SK-N-SH (cell line): ENCODE results near the gene UBE3C. TPM values are rescaled to one million over a fixed set of nuclear protein-coding genes. Genes with fewer than 3 reads are reported as not detected.

Experiments
- CTCF ChIA-PET: fragments of 300-600, 350-600 bp; formaldehyde crosslinking; extraction: SDS; loops from one replicate; lab custom pipeline; 2021; lab: Yijun Ruan, JAX
- POLR2A ChIA-PET: fragments of 350-600 bp; sonication (Branson Sonifier 250); formaldehyde crosslinking; extraction: SDS; loops from one replicate; lab custom pipeline; 2020; ENCODE audit warnings: antibody characterized with exemption, inconsistent platforms; lab: Yijun Ruan, JAX
- DNase-seq: peaks from one replicate; pipeline ENCODE4 v3.0.0; 2012
- H2AFZ ChIP-seq: fragments of 200-600 bp; sonication (generic); 2 replicates; pipeline ENCODE4 v1.8.1; 2016; ENCODE audit warnings: antibody characterized with exemption, mild to moderate bottlenecking, low read depth
- H3F3A ChIP-seq: fragments of 200-600 bp; sonication (generic); replicated peaks from 2 replicates; pipeline ENCODE3; 2016; ENCODE audit warnings: antibody characterized with exemption, mild to moderate bottlenecking; ENCODE audit not compliant: insufficient read depth
- H3K27ac ChIP-seq, 2 experiments: fragments of 200-500 bp in 1 of 2; fragments of 200-600 bp in 1 of 2; sonication (Bioruptor generic) in 1 of 2; sonication (generic), shearing (Covaris generic) in 1 of 2; 2 replicates each; pipeline versions ENCODE4 v1.5.1 to v1.6.1; 2014 to 2016; ENCODE audit warnings: low read depth in 2 of 2, inconsistent platforms in 1 of 2, low read length in 1 of 2, mild to moderate bottlenecking in 1 of 2, mixed read lengths in 1 of 2
- H3K27me3 ChIP-seq: fragments of 200-600 bp; sonication (generic), shearing (Covaris generic); 2 replicates; pipeline ENCODE4 v1.6.1; 2016; ENCODE audit warnings: mixed run types; ENCODE audit not compliant: insufficient read depth
- H3K36me3 ChIP-seq, 2 experiments: fragments of 200-500 bp in 1 of 2; fragments of 200-600 bp in 1 of 2; sonication (Bioruptor generic) in 1 of 2; sonication (generic) in 1 of 2; replicated peaks in 1 of 2; 2 replicates each; pipeline versions ENCODE3 to v1.5.1; 2014 to 2016; ENCODE audit warnings: low read length in 1 of 2, mild to moderate bottlenecking in 1 of 2; ENCODE audit not compliant: insufficient read depth in 2 of 2, control insufficient read depth in 1 of 2
- H3K4me1 ChIP-seq, 2 experiments: fragments of 200-500 bp in 1 of 2; fragments of 200-600 bp in 1 of 2; sonication (Bioruptor generic) in 1 of 2; sonication (generic), shearing (Covaris generic) in 1 of 2; 2 replicates each; pipeline versions ENCODE4 v1.5.1 to v1.6.1; 2014 to 2016; ENCODE audit warnings: low read depth in 1 of 2, low read length in 1 of 2, mixed run types in 1 of 2; ENCODE audit not compliant: insufficient read depth in 2 of 2, control insufficient read depth in 1 of 2
- H3K4me2 ChIP-seq: fragments of 200-600 bp; sonication (generic), shearing (Covaris generic); 2 replicates; pipeline ENCODE4 v1.6.1; 2017; ENCODE audit warnings: mixed run types
- H3K4me3 ChIP-seq, 2 experiments: fragments of 200-500 bp in 1 of 2; fragments of 200-600 bp in 1 of 2; sonication (Bioruptor generic) in 1 of 2; sonication (generic), shearing (Covaris generic) in 1 of 2; 2 replicates each; pipeline versions ENCODE4 v1.5.1 to v1.8.1; 2014 to 2016; ENCODE audit warnings: low read depth in 2 of 2, inconsistent platforms in 1 of 2, low read length in 1 of 2, mild to moderate bottlenecking in 1 of 2, mixed read lengths in 1 of 2, moderate library complexity in 1 of 2
- H3K79me2 ChIP-seq: fragments of 200-600 bp; sonication (generic); 2 replicates; pipeline ENCODE4 v1.8.1; 2017; ENCODE audit warnings: mild to moderate bottlenecking; ENCODE audit not compliant: insufficient read depth
- H3K9ac ChIP-seq: fragments of 200-600 bp; sonication (generic); 2 replicates; pipeline ENCODE4 v1.6.1; 2017; ENCODE audit warnings: mixed run types
- H3K9me2 ChIP-seq: fragments of 200-600 bp; sonication (generic); 2 replicates; pipeline ENCODE4 v1.6.1; 2017; ENCODE audit warnings: mixed run types
- H3K9me3 ChIP-seq: fragments of 200-600 bp; sonication (generic); 2 replicates; pipeline ENCODE4 v1.6.1; 2017; ENCODE audit warnings: mixed run types, mild to moderate bottlenecking, moderate library complexity
- H4K20me1 ChIP-seq: fragments of 200-600 bp; sonication (generic); 2 replicates; pipeline ENCODE4 v1.6.1; 2017; ENCODE audit warnings: mild to moderate bottlenecking, mixed run types; ENCODE audit not compliant: insufficient read depth
- CHD2 ChIP-seq: fragments of 150-350 bp; IDR thresholded peaks from 2 replicates; pipeline ENCODE4 v1.6.1; 2018; ENCODE audit warnings: low read length; ENCODE audit not compliant: partially characterized antibody
- CTCF ChIP-seq: fragments of 200-600 bp; sonication (generic); IDR thresholded peaks from 2 replicates; pipeline ENCODE4 v1.6.1; 2017; ENCODE audit warnings: antibody characterized with exemption, mild to moderate bottlenecking, moderate library complexity
- EP300 ChIP-seq, 2 experiments: IDR thresholded peaks; 2 replicates each; pipeline versions ENCODE4 v1.4.0 to v1.6.1; 2012; ENCODE audit warnings: borderline replicate concordance in 1 of 2, low read depth in 1 of 2, low read length in 1 of 2
- FOSL2 ChIP-seq: IDR thresholded peaks from 2 replicates; pipeline ENCODE4 v1.4.0; 2012; ENCODE audit warnings: low read depth, mild to moderate bottlenecking, moderate library complexity, borderline replicate concordance
- FOXM1 ChIP-seq: IDR thresholded peaks from 2 replicates; pipeline ENCODE4 v1.4.0; 2012; ENCODE audit warnings: low read depth, mild to moderate bottlenecking
- GABPA ChIP-seq: IDR thresholded peaks from 2 replicates; pipeline ENCODE4 v1.4.0; 2012; ENCODE audit warnings: low read depth, mild to moderate bottlenecking
- GATA2 ChIP-seq: sonication (generic); formaldehyde crosslinking; IDR thresholded peaks from 2 replicates; pipeline ENCODE4 v1.5.0; 2020; ENCODE audit warnings: mild to moderate bottlenecking, missing genetic modification reagents
- JUND ChIP-seq: IDR thresholded peaks from 2 replicates; pipeline ENCODE4 v1.4.0; 2012
- MEF2A ChIP-seq: IDR thresholded peaks from 2 replicates; pipeline ENCODE4 v1.4.0; 2012; ENCODE audit warnings: low read depth, borderline replicate concordance
- MXI1 ChIP-seq: IDR thresholded peaks from 2 replicates; pipeline ENCODE4 v1.6.1; 2012; ENCODE audit warnings: mild to moderate bottlenecking, low read depth, low read length, improper control_type of control experiment
- NFIC ChIP-seq: IDR thresholded peaks from 2 replicates; pipeline ENCODE4 v1.4.0; 2012; ENCODE audit warnings: borderline replicate concordance
- POLR2AphosphoS5 ChIP-seq: IDR thresholded peaks from 2 replicates; pipeline ENCODE4 v1.6.1; 2012; ENCODE audit warnings: low read depth, low read length
- RAD21 ChIP-seq: IDR thresholded peaks from 2 replicates; pipeline ENCODE4 v1.6.1; 2012; ENCODE audit warnings: mild to moderate bottlenecking, low read length
- REST ChIP-seq: IDR thresholded peaks from 2 replicates; pipeline ENCODE4 v1.6.1; 2012; ENCODE audit warnings: mild to moderate bottlenecking, low read depth, low read length, moderate library complexity
- RFX5 ChIP-seq: IDR thresholded peaks from 2 replicates; pipeline ENCODE4 v1.6.1; 2012; ENCODE audit warnings: mild to moderate bottlenecking, improper control_type of control experiment, low read length
- RXRA ChIP-seq: IDR thresholded peaks from 2 replicates; pipeline ENCODE4 v1.4.0; 2012; ENCODE audit warnings: low read depth, mild to moderate bottlenecking, borderline replicate concordance
- SIN3A ChIP-seq: IDR thresholded peaks from 2 replicates; pipeline ENCODE4 v1.6.1; 2012; ENCODE audit warnings: low read depth, mild to moderate bottlenecking, low read length, moderate library complexity, borderline replicate concordance
- TAF1 ChIP-seq: IDR thresholded peaks from 2 replicates; pipeline ENCODE4 v1.6.1; 2012; ENCODE audit warnings: low read depth, mild to moderate bottlenecking, low read length, moderate library complexity, borderline replicate concordance
- TCF12 ChIP-seq: IDR thresholded peaks from 2 replicates; pipeline ENCODE4 v1.4.0; 2012
- YY1 ChIP-seq: IDR thresholded peaks from 2 replicates; pipeline ENCODE4 v1.4.0; 2012; ENCODE audit warnings: low read depth, mild to moderate bottlenecking
- WGBS: methylation state at CpG from one replicate; pipeline ENCODE4 v1.1.6; 2017; ENCODE audit warnings: low lambda C conversion rate; 5-methylcytosine and 5-hydroxymethylcytosine counted together
- polyA plus RNA-seq, 3 experiments: library from polyadenylated mRNA; depleted of rRNA; stranded (reverse); fragments of >200 nt; gene quantifications; 2 replicates each; pipeline ENCODE4 v1.2.3, GENCODE V29; 2012

Gene UBE3C
- polyA plus RNA-seq, 1 of the 3 experiments (the other 2 are of a cell fraction), result 48.4 TPM

GRCh38 chr7:157126921-157127320, 11.8 kb upstream of the UBE3C start:
- H2AFZ ChIP-seq, result no peak overlapping the region
- no peaks in the 10 kb centered on the region for H3K9me3 ChIP-seq
- no peaks in the 10 kb centered on the region for H3K9me2 ChIP-seq
- TF ChIP-seq GATA2 (CRISPR knock-in tag), result no peak
- TF ChIP-seq FOSL2, result no peak
- no peak for TF ChIP-seq MEF2A
- no peak for TF ChIP-seq TCF12
- TF ChIP-seq NFIC, result no peak
- TF ChIP-seq SIN3A, result no peak
- TF ChIP-seq RFX5, result no peak
- TF ChIP-seq GABPA, result no peak
- no peak for TF ChIP-seq FOXM1
- no peak for TF ChIP-seq CHD2
- TF ChIP-seq RAD21, result no peak
- no peak for TF ChIP-seq JUND
- TF ChIP-seq REST, result no peak
- TF ChIP-seq MXI1, result no peak
- TF ChIP-seq POLR2AphosphoS5, result no peak
- TF ChIP-seq TAF1, result no peak
- no peak for TF ChIP-seq YY1
- no peak for TF ChIP-seq EP300 (IDR thresholded peaks at IDR 0.05; ENCODE audit: borderline replicate concordance in 1 of 2, low read depth in 1 of 2, low read length in 1 of 2)
- TF ChIP-seq CTCF, result no peak
- no peak for TF ChIP-seq RXRA
- CTCF ChIA-PET, result no interaction called here
- no peaks in the 10 kb centered on the region for H3F3A ChIP-seq
- POLR2A ChIA-PET, result no interaction called here
- WGBS, result 67% methylated on average over 11 of the region's 11 CpGs
- H4K20me1 ChIP-seq, result no peaks in the 10 kb centered on the region
- no peak overlapping the region for H3K4me3 ChIP-seq
- no peak overlapping the region for H3K27ac ChIP-seq
- peaks cover 14% of the 10 kb centered on the region for H3K27me3 ChIP-seq
- H3K36me3 ChIP-seq, result no peaks in the 10 kb centered on the region
- H3K79me2 ChIP-seq, result no peaks in the 10 kb centered on the region
- H3K9ac ChIP-seq, result no peak overlapping the region
- no peak for DNase-seq
- H3K4me2 ChIP-seq, result no peak overlapping the region
- peaks cover 0 to 2% of the 10 kb centered on the region in 2 experiments; a peak in 1 of 4 replicates for H3K4me1 ChIP-seq
